ENCODE results near the gene SPOPL.

- TF ChIP-seq MAX (IDR thresholded peaks at IDR 0.05) = no peak
- TF ChIP-seq EGR1 (IDR thresholded peaks at IDR 0.05) = no peak
- TF ChIP-seq TEAD4 (IDR thresholded peaks at IDR 0.05) = no peak
- TF ChIP-seq CREB1 (IDR thresholded peaks at IDR 0.05; ENCODE audit: low read depth) = no peak
- no peak for TF ChIP-seq EP300 (IDR thresholded peaks at IDR 0.05; ENCODE audit: borderline replicate concordance)
- TF ChIP-seq TAF1 (IDR thresholded peaks at IDR 0.05; ENCODE audit: low read depth) = no peak
- no peak for TF ChIP-seq RAD21 (IDR thresholded peaks at IDR 0.05; ENCODE audit: low read depth)
- no peak for TF ChIP-seq USF1 (IDR thresholded peaks at IDR 0.05)
These were observed 32.2 kb upstream of the SPOPL start for GRCh38 chr2:138469411-138469810.
